ENCODE results near the gene GRIP2. TPM values are rescaled to one million over a fixed set of nuclear protein-coding genes. Genes with fewer than 3 reads are reported as not detected.

GRIP2 gene
- total RNA-seq, 2 experiments from 2014 or later, result not detected

GRCh38 chr3:14468621-14468981 is 71.5 kb downstream of the GRIP2 start:
- ATAC-seq (no peak), DNase-seq (no peak)
- H3K27ac Mint-ChIP-seq, result no peak overlapping the region
- intact Hi-C loops (cut with DNase I, micrococcal nuclease), result loop anchor here (1.0 to 2.0 kb wide), 4 partner anchors 66 to 572 kb away; partner anchors contain the start of gene SLC6A6 (in 1 of the 2)
- no peak overlapping the region for H3K4me3 Mint-ChIP-seq
- no peaks in the 10 kb centered on the region for H3K27me3 Mint-ChIP-seq
- ChIA-PET POLR2A (no interaction called here), CTCF (interaction anchor here (0.7 to 2.5 kb wide), 7 partner anchors 90 to 268 kb away, joined by 3 to 19 read pairs (median 5); no protein-coding TSS in a partner anchor)
- peaks cover 20% of the 10 kb centered on the region for H3K36me3 Mint-ChIP-seq (ENCODE audit: low read depth)
- H3K9me3 Mint-ChIP-seq (ENCODE audit: low read depth), result no peaks in the 10 kb centered on the region
- H3K4me1 Mint-ChIP-seq, result peaks cover 5% of the 10 kb centered on the region

DNA sequence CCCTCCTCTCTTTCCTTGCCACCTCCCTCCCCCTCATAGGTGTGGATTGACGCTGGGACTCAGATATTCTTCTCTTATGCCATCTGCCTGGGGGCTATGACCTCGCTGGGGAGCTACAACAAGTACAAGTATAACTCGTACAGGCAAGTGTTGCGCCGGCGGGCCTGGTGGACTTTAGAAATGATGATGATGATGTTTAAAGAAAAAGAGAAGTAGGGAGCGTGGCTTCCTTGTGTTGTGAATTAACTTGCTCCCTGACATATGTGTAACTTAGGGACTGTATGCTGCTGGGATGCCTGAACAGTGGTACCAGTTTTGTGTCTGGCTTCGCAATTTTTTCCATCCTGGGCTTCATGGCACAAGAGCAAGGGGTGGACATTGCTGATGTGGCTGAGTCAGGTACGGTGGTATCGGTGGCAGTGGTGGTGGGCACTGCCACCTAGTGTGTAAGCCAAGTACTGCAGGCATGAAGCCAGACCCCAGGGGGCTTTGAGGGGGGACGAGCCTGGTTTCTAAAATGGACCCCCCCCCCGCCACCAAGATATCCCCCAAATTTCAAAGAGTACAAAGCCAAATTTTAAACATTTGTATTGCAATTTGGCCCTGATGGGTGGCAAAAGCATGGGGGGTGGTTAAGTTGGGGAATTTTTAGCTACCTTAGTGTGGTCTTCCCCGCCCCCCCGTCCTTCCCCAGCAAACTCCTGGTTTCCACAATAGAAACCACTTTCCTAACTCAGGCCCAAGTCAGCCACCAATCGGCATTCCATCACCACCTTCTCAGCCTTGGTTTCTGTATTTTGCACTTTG is 72.1 kb downstream of the GRIP2 start:
- no peaks in the 10 kb centered on the region for H3K27me3 Mint-ChIP-seq
- H3K27ac Mint-ChIP-seq, result no peak overlapping the region
- H3K4me3 Mint-ChIP-seq, result no peak overlapping the region
- H3K4me1 Mint-ChIP-seq, result peaks cover 6% of the 10 kb centered on the region
- ATAC-seq, result peak; percentile 28
- H3K36me3 Mint-ChIP-seq (ENCODE audit: low read depth), result peaks cover 21% of the 10 kb centered on the region
- no peaks in the 10 kb centered on the region for H3K9me3 Mint-ChIP-seq (ENCODE audit: low read depth)
- POLR2A ChIA-PET, result no interaction called here
- CTCF ChIA-PET, result interaction anchor here (0.6 to 2.5 kb wide), 18 partner anchors 8 to 290 kb away, joined by 3 to 19 read pairs (median 4); partner anchors contain the start of genes SLC6A6 and XPC
- DNase-seq, result peak; percentile 58
- intact Hi-C loops (cut with DNase I, micrococcal nuclease), result loop anchor here (1.0 to 2.0 kb wide), 4 partner anchors 66 to 571 kb away; partner anchors contain the start of gene SLC6A6 (in 1 of the 2)

DNA sequence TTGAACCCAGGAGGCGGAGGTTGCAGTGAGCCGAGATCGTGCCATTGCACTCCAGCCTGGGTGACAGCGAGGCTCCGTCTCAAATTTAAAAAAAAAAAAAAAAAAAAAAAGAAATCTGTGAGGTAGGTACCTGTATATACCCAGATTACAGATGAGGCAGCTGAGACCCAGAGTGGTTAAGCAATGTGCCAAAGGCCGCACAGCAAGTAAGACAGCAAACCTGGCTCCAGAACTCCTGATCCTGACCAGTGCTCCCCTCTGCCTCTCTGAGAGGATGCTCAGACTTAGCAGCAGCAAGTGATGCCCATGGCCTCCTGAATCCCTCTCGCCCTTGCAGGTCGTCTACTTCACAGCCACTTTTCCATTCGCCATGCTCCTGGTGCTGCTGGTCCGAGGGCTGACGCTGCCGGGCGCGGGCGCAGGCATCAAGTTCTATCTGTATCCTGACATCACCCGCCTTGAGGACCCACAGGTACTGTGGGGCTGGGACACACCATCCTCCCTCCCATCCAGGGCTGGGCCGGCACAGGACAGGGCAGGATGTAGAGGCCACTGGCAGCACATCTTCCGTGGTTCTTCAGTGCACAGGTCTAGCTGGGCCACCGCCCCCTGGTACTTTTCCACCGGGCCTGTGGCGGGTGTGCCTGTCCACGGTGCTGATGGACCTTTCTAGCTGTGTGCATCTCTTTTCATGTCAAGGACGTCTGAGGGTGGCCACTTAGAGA is 73.8 kb downstream of the GRIP2 start:
- intact Hi-C loops (cut with DNase I, micrococcal nuclease), result no loop called here
- no peak for ATAC-seq
- Mint-ChIP-seq H3K36me3 (ENCODE audit: low read depth) (peaks cover 32% of the 10 kb centered on the region), H3K4me1 (peaks cover 11% of the 10 kb centered on the region), H3K4me3 (no peak overlapping the region), H3K9me3 (ENCODE audit: low read depth) (no peaks in the 10 kb centered on the region), H3K27ac (no peak overlapping the region), H3K27me3 (no peaks in the 10 kb centered on the region)
- no peak for DNase-seq
- ChIA-PET CTCF (interaction anchor here (0.6 to 2.5 kb wide), 5 partner anchors 8 to 263 kb away, joined by 3 to 19 read pairs (median 6); no protein-coding TSS in a partner anchor), POLR2A (no interaction called here)

DNA sequence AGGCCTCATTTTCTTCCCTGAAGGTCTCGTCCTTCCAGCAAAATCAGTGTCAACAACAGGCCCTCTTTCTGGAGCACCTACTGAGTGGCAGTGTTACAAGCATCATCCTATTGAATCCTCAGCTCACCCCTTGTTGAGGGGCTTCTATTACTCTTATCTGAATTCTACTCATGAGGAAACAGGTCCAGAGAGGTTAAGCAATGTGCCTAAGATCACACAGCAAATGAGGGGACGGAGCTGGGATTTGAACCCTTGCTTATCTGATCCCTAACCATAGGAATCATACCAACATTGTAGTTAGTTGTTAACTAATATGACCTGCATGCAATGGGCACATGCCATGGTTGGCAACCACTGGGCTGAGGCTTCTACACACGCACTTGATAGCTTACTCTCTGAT is 74.7 kb downstream of the GRIP2 start:
- ATAC-seq, result no peak
- H3K27ac Mint-ChIP-seq, result no peak overlapping the region
- DNase-seq, result no peak
- ChIA-PET POLR2A (no interaction called here), CTCF (no interaction called here)
- intact Hi-C loops (cut with DNase I, micrococcal nuclease), result no loop called here
- no peaks in the 10 kb centered on the region for H3K9me3 Mint-ChIP-seq (ENCODE audit: low read depth)
- no peaks in the 10 kb centered on the region for H3K27me3 Mint-ChIP-seq
- H3K36me3 Mint-ChIP-seq (ENCODE audit: low read depth), result peaks cover 40% of the 10 kb centered on the region
- H3K4me3 Mint-ChIP-seq, result no peak overlapping the region
- H3K4me1 Mint-ChIP-seq, result peaks cover 17% of the 10 kb centered on the region

DNA sequence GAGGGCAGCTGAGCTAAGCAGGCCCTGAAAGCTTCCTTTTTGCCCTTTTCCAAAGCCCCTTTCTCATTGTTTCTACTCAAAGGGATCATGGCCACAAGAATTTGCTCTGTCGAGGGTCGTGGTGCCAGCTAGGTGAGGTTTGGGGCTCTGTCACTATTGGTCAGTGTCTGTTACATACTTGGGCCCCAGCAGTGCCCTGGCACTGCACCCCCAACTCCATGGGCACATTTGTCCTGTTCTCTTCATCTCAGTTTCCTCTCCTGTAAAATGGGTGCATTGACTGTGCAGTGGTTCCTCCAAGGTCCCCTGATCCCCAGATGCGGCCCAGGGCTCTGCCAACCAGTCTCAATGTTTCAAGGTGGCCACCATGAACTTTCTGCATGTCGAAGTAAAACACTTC is 75.6 kb downstream of the GRIP2 start:
- intact Hi-C loops (cut with DNase I, micrococcal nuclease), result no loop called here
- DNase-seq (no peak), ATAC-seq (no peak)
- H3K36me3 Mint-ChIP-seq (ENCODE audit: low read depth), result peaks cover 46% of the 10 kb centered on the region
- no peak overlapping the region for H3K27ac Mint-ChIP-seq
- CTCF ChIA-PET, result interaction anchor here (2.0 kb wide), 1 partner anchor 32 kb away, joined by 4 read pairs; no protein-coding TSS in a partner anchor
- H3K4me1 Mint-ChIP-seq, result peaks cover 21% of the 10 kb centered on the region
- H3K27me3 Mint-ChIP-seq, result no peaks in the 10 kb centered on the region
- POLR2A ChIA-PET, result no interaction called here
- no peak overlapping the region for H3K4me3 Mint-ChIP-seq
- H3K9me3 Mint-ChIP-seq (ENCODE audit: low read depth), result no peaks in the 10 kb centered on the region

GRCh38 chr3:14464141-14464465 is 76.0 kb downstream of the GRIP2 start:
- DNase-seq (no peak), ATAC-seq (no peak)
- H3K27ac Mint-ChIP-seq, result no peak overlapping the region
- H3K4me1 Mint-ChIP-seq, result peaks cover 23% of the 10 kb centered on the region
- H3K4me3 Mint-ChIP-seq, result no peak overlapping the region
- H3K27me3 Mint-ChIP-seq, result no peaks in the 10 kb centered on the region
- H3K36me3 Mint-ChIP-seq (ENCODE audit: low read depth), result peaks cover 50% of the 10 kb centered on the region
- ChIA-PET CTCF (interaction anchor here (2.0 kb wide), 1 partner anchor 32 kb away, joined by 4 read pairs; no protein-coding TSS in a partner anchor), POLR2A (no interaction called here)
- intact Hi-C loops (cut with DNase I, micrococcal nuclease), result no loop called here
- H3K9me3 Mint-ChIP-seq (ENCODE audit: low read depth), result no peaks in the 10 kb centered on the region

GRCh38 chr3:14463330-14464140 is 76.6 kb downstream of the GRIP2 start:
- H3K4me3 Mint-ChIP-seq, result no peak overlapping the region
- intact Hi-C loops (cut with DNase I, micrococcal nuclease), result no loop called here
- H3K9me3 Mint-ChIP-seq (ENCODE audit: low read depth), result no peaks in the 10 kb centered on the region
- no peaks in the 10 kb centered on the region for H3K27me3 Mint-ChIP-seq
- POLR2A ChIA-PET, result interaction anchor here (0.6 kb wide), 2 partner anchors 32 to 361 kb away, joined by 4 to 5 read pairs; no protein-coding TSS in a partner anchor
- no peak for DNase-seq
- peaks cover 29% of the 10 kb centered on the region for H3K4me1 Mint-ChIP-seq
- H3K36me3 Mint-ChIP-seq (ENCODE audit: low read depth), result peaks cover 53% of the 10 kb centered on the region
- CTCF ChIA-PET, result interaction anchor here (0.6 to 2.0 kb wide), 5 partner anchors 27 to 847 kb away, joined by 3 to 4 read pairs (median 3); partner anchors contain the start of gene SLC6A6
- peak overlapping the region; percentile 37 for H3K27ac Mint-ChIP-seq
- ATAC-seq, result no peak

DNA sequence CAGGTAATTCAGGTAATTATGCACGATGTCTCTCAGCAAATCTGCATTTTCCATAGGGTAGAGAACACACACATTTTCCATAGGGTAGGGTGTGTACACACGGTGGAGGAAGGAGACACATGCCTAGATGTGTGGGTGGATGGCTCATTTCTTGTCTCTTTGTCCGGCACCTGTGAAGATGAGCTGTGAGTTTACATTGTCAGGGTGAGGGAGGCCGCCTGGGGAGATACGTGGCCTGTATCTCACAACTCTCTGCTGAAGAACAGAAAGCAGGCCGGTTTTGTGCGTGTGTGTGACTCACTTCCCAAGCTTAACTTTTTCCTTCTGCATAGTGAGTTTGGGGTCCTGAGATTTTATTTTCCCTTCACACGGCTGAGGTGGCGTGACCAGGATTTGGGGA is 77.4 kb downstream of the GRIP2 start:
- DNase-seq (peak; percentile 69), ATAC-seq (peak; percentile 77)
- H3K27me3 Mint-ChIP-seq, result no peaks in the 10 kb centered on the region
- H3K27ac Mint-ChIP-seq, result peak overlapping the region; percentile 83
- intact Hi-C loops (cut with DNase I, micrococcal nuclease), result loop anchor here in 1 of 2 experiments (1.0 kb wide), 1 partner anchor 30 kb away; no protein-coding TSS in a partner anchor
- H3K36me3 Mint-ChIP-seq (ENCODE audit: low read depth), result peaks cover 52% of the 10 kb centered on the region
- H3K9me3 Mint-ChIP-seq (ENCODE audit: low read depth), result no peaks in the 10 kb centered on the region
- ChIA-PET POLR2A (interaction anchor here (0.6 kb wide), 2 partner anchors 31 to 362 kb away, joined by 4 to 5 read pairs; no protein-coding TSS in a partner anchor), CTCF (interaction anchor here (0.6 to 2.0 kb wide), 5 partner anchors 26 to 228 kb away, joined by 3 to 4 read pairs (median 3); partner anchors contain the start of gene SLC6A6)
- H3K4me1 Mint-ChIP-seq, result peaks cover 37% of the 10 kb centered on the region
- H3K4me3 Mint-ChIP-seq, result no peak overlapping the region

- CTCF ChIA-PET, result interaction anchor here (0.7 kb wide), 1 partner anchor 544 kb away, joined by 3 read pairs; no protein-coding TSS in a partner anchor
- ATAC-seq (peak; percentile 23), DNase-seq (peak; percentile 64)
- intact Hi-C loops (cut with DNase I, micrococcal nuclease), result loop anchor here (1.0 to 2.0 kb wide), 3 partner anchors 30 to 201 kb away; partner anchors contain the start of gene SLC6A6 (in 1 of the 2)
- Mint-ChIP-seq H3K36me3 (ENCODE audit: low read depth) (peaks cover 45% of the 10 kb centered on the region), H3K4me1 (peaks cover 38% of the 10 kb centered on the region), H3K9me3 (ENCODE audit: low read depth) (no peaks in the 10 kb centered on the region), H3K27me3 (no peaks in the 10 kb centered on the region), H3K27ac (peak overlapping the region; percentile 83), H3K4me3 (no peak overlapping the region)
- POLR2A ChIA-PET, result no interaction called here
Measured at GRCh38 chr3:14461748-14462324, 78.3 kb downstream of the GRIP2 start.

DNA sequence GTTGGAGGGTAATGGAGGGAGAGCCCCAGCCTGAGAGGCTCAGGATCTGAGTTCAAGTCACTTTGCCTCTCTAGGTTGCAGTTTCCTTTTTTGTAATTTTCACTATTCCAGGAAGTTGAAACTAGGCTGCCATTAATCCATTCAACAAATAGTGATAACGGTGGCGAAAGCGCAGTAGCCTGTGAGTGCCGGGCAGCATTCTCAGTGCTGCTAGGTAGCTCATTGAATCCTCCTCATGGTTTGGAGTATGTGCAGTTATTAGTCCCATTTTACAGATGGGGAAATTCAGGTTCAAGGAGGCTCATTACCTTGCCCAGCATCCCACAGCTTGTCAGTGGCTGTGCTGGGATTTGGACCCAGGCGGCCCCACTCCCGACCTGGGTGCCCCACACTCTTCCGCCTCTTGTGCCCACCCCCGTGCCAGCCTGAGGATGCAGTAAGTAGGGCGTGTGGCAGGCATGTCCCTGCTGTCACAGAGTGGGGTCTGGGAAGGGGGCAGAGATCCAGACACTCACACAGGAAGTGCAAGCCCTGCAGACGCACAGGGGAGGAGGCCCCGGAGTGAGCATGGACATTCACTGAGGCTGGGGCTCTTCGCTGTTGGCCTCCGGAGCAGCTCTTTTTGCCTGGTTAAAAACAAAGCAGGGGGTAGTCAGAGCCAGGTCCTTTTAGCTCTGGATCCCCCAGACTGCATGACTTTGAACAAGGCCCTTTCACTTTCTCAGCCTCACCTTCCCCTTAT is 79.0 kb downstream of the GRIP2 start:
- DNase-seq (no peak), ATAC-seq (no peak)
- intact Hi-C loops (cut with DNase I, micrococcal nuclease), result loop anchor here (1.0 to 2.0 kb wide), 2 partner anchors 59 to 200 kb away; partner anchors contain the start of gene SLC6A6 (in 1 of the 2)
- Mint-ChIP-seq H3K9me3 (ENCODE audit: low read depth) (no peaks in the 10 kb centered on the region), H3K36me3 (ENCODE audit: low read depth) (peaks cover 45% of the 10 kb centered on the region), H3K4me3 (no peak overlapping the region), H3K4me1 (peaks cover 38% of the 10 kb centered on the region), H3K27ac (peak overlapping the region; percentile 55), H3K27me3 (no peaks in the 10 kb centered on the region)
- POLR2A ChIA-PET, result no interaction called here
- CTCF ChIA-PET, result interaction anchor here (0.5 kb wide), 1 partner anchor 804 kb away, joined by 3 read pairs; no protein-coding TSS in a partner anchor
